Measurements from ENCODE around the gene ZC2HC1B. TPM values are rescaled to one million over a fixed set of nuclear protein-coding genes. Genes with fewer than 3 reads are reported as not detected.

The ZC2HC1B gene
- total RNA-seq, 2 donors from 2014 or later, result not detected

- Histone ChIP-seq H3K27ac (no peak overlapping the region), H3K27me3 (no peaks in the 10 kb centered on the region), H3K4me3 (no peak overlapping the region), H3K36me3 (no peaks in the 10 kb centered on the region), H3K4me1 (no peaks in the 10 kb centered on the region), H3K9me3 (no peaks in the 10 kb centered on the region), H3K9ac (ENCODE audit: low read depth in 2 of 2, low read length in 2 of 2) (no peak overlapping the region)
- TF ChIP-seq CTCF (IDR thresholded peaks at IDR 0.05), result no peak
- no peak for DNase-seq
- intact Hi-C loops (cut with DNase I), result no loop called here
Observed at GRCh38 chr6:143952947-143953701, 88.8 kb downstream of the ZC2HC1B start.

GRCh38 chr6:143953922-143954321 is 89.6 kb downstream of the ZC2HC1B start:
- no peak overlapping the region for H3K4me3 ChIP-seq
- H3K9ac ChIP-seq (ENCODE audit: low read depth in 2 of 2, low read length in 2 of 2), result no peak overlapping the region
- DNase-seq, result no peak
- H3K9me3 ChIP-seq, result no peaks in the 10 kb centered on the region
- no peak for TF ChIP-seq CTCF (IDR thresholded peaks at IDR 0.05)
- no peaks in the 10 kb centered on the region for H3K4me1 ChIP-seq
- no peak overlapping the region for H3K27ac ChIP-seq
- intact Hi-C loops (cut with DNase I), result no loop called here
- no peaks in the 10 kb centered on the region for H3K36me3 ChIP-seq
- H3K27me3 ChIP-seq, result no peaks in the 10 kb centered on the region

- no peak for DNase-seq
- Histone ChIP-seq H3K4me3 (no peak overlapping the region), H3K4me1 (no peaks in the 10 kb centered on the region), H3K27me3 (no peaks in the 10 kb centered on the region), H3K27ac (no peak overlapping the region), H3K9me3 (no peaks in the 10 kb centered on the region), H3K36me3 (no peaks in the 10 kb centered on the region), H3K9ac (ENCODE audit: low read depth in 2 of 2, low read length in 2 of 2) (no peak overlapping the region)
- TF ChIP-seq CTCF (IDR thresholded peaks at IDR 0.05), result no peak
- intact Hi-C loops (cut with DNase I), result no loop called here
Observed at GRCh38 chr6:143955971-143956370, 91.7 kb downstream of the ZC2HC1B start.

GRCh38 chr6:143957679-143958274 is 93.5 kb downstream of the ZC2HC1B start:
- no peak overlapping the region for H3K4me3 ChIP-seq
- DNase-seq, result no peak
- H3K27me3 ChIP-seq, result no peaks in the 10 kb centered on the region
- no peaks in the 10 kb centered on the region for H3K36me3 ChIP-seq
- no peak overlapping the region for H3K27ac ChIP-seq
- TF ChIP-seq CTCF (IDR thresholded peaks at IDR 0.05), result no peak
- H3K9ac ChIP-seq (ENCODE audit: low read depth in 2 of 2, low read length in 2 of 2), result no peak overlapping the region
- intact Hi-C loops (cut with DNase I), result no loop called here
- H3K9me3 ChIP-seq, result no peaks in the 10 kb centered on the region
- no peaks in the 10 kb centered on the region for H3K4me1 ChIP-seq

- Histone ChIP-seq H3K9ac (ENCODE audit: low read depth in 2 of 2, low read length in 2 of 2) (no peak overlapping the region), H3K36me3 (no peaks in the 10 kb centered on the region), H3K27ac (no peak overlapping the region), H3K9me3 (no peaks in the 10 kb centered on the region), H3K27me3 (no peaks in the 10 kb centered on the region), H3K4me1 (no peaks in the 10 kb centered on the region), H3K4me3 (no peak overlapping the region)
- no peak for DNase-seq
- intact Hi-C loops (cut with DNase I), result no loop called here
- no peak for TF ChIP-seq CTCF (IDR thresholded peaks at IDR 0.05)
Observed at GRCh38 chr6:143958839-143959399, 94.6 kb downstream of the ZC2HC1B start.

All from colonic mucosa (tissue), 4 donors.